Measurements from ENCODE around the gene PNKD.

Gene PNKD

DNA sequence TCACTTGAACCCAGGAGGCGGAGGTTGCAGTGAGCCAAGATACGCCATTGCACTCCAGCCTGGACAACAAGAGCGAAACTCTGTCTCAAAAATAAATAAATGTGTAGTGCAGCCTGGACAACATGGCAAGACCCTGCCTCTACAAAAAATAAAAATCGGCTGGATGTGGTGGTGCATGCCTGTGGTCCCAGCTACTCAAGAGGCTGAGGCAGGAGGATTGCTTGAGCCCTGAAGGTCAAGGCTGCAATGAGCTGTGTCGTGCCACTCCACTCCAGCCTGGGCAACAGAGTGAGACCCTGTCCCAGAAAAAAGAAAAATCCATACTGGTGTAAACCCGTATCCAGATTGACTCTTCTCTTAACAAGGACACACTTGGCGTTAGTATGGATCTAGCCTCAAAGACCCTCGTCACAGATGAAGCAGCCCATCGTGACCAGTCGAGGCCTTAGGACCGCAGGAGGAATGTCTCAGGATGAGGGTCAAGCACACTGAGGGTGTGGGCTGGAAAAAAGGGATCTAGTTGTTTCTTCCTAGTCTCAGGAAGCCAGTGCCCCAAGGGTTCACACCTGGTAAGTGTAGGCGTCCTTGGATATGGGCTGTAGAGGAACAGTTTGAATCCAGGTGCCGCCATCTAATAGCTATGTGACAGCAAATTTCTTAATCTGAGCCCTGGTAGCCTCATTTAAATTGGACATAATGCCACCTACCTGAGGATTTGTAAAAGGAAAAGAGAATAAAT, 13.5 kb upstream of the PNKD start:
- Histone ChIP-seq H3K36me3 (ENCODE audit: control insufficient read depth, insufficient read depth, low read length) (peaks cover 44% of the 10 kb centered on the region), H3K4me3 (ENCODE audit: low read depth, low read length) (no peak overlapping the region), H3K27me3 (ENCODE audit: control insufficient read depth, insufficient read depth, low read length) (no peaks in the 10 kb centered on the region), H3K4me1 (ENCODE audit: control insufficient read depth, insufficient read depth, low read length) (peaks cover 18% of the 10 kb centered on the region), H3K9ac (ENCODE audit: low read depth, low read length) (no peak overlapping the region), H3K9me3 (ENCODE audit: control insufficient read depth, insufficient read depth, low read length) (no peaks in the 10 kb centered on the region), H3K27ac (ENCODE audit: low read depth, low read length) (no peak overlapping the region)

DNA sequence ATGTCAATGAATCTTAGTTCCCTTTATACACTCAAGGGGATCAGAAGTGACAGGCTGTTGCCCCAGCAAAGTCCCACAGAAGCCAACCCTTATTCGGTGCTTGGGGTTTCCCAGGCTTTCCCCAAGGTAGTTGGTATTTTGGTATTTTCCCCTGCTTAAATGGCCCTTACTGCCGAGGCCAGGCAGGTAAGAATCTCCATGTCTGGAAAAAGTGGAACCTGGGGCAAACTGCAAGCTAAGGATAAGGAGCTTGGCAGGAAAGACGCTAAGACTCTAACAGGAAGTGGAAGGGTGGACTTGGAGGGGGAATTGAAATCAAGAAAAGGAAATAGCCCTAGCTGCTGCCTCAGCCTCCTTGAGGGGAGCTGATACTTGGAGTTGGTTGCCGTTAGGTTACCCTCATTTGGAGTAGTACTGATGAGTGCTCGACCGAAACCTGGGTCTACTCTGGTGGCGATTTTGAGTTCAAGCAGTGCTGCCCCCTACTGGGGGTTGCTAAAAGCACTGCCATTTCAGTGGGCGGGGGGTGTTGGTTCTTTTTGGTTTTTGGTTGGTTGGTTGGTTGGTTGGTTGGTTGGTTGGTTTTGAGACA, 12.8 kb upstream of the PNKD start:
- Histone ChIP-seq H3K4me1 (ENCODE audit: control insufficient read depth, insufficient read depth, low read length) (peaks cover 19% of the 10 kb centered on the region), H3K4me3 (ENCODE audit: low read depth, low read length) (no peak overlapping the region), H3K9ac (ENCODE audit: low read depth, low read length) (no peak overlapping the region), H3K9me3 (ENCODE audit: control insufficient read depth, insufficient read depth, low read length) (no peaks in the 10 kb centered on the region), H3K27me3 (ENCODE audit: control insufficient read depth, insufficient read depth, low read length) (no peaks in the 10 kb centered on the region), H3K36me3 (ENCODE audit: control insufficient read depth, insufficient read depth, low read length) (peaks cover 37% of the 10 kb centered on the region), H3K27ac (ENCODE audit: low read depth, low read length) (peak overlapping the region; percentile 27)

DNA sequence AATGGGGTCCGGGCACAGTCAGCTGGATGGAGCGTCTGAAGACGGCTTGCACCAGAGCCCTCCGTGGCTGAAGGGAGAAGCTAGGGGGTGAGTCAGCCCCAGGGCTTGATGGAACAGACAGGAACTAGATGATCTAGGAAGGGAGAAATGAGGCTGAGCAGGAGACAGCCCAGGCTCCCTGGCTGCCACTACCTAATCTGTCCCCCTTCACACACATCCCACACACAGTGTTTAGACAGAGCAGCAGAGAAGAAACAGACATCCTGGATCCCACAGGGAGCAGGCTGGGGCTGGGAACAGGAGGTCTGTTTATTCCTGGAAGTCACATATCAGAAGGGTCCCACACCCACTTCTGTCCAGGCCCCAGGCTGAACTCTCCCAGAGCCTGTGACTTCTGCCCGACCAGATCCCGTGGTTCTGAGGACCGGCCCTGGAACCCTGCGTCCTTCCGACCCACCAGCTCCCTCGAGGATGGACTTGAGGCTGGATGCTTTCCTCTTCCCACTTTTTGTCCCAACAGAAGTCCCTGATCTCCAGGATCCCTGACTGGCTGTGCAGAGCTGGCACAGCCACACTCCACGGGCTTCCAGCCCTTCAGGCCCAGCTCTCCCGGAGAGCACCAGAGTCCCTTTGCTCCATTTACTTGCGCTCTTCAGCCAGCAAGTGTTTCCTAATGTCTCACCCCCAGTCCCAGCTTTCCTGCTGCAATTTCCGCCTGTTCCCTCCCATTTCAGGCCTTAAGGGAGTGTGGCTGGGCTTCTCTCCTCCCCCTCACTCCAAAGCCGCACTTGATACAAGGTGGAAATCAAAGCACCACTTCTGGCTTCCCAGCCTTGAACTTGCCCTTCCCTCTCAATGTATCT, 11.0 kb upstream of the PNKD start:
- peaks cover 31% of the 10 kb centered on the region for H3K36me3 ChIP-seq (ENCODE audit: control insufficient read depth, insufficient read depth, low read length)
- H3K27me3 ChIP-seq (ENCODE audit: control insufficient read depth, insufficient read depth, low read length), result no peaks in the 10 kb centered on the region
- peak overlapping the region; percentile 1 for H3K27ac ChIP-seq (ENCODE audit: low read depth, low read length)
- H3K4me1 ChIP-seq (ENCODE audit: control insufficient read depth, insufficient read depth, low read length), result peaks cover 19% of the 10 kb centered on the region
- H3K9me3 ChIP-seq (ENCODE audit: control insufficient read depth, insufficient read depth, low read length), result no peaks in the 10 kb centered on the region
- no peak overlapping the region for H3K4me3 ChIP-seq (ENCODE audit: low read depth, low read length)
- H3K9ac ChIP-seq (ENCODE audit: low read depth, low read length), result no peak overlapping the region

DNA sequence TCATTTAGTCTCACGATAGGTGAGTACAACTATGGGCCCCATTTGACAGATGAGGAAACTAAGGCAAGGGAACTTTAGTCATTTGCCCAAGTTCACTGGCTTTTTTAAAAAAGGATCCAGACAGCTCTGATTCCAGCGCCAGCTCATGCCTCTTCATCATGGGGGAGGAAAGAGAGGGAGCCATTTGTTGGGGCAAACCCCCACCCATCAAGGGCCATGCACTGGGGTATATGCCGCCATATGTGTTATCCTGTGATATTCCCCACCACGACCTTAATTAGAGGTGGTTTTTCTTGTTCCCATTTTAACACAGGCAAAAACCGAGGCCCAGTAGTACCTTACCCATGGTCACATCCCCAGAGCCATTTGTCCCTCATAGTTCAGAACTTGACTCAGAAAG, 10.2 kb upstream of the PNKD start:
- Histone ChIP-seq H3K4me1 (ENCODE audit: control insufficient read depth, insufficient read depth, low read length) (peaks cover 19% of the 10 kb centered on the region), H3K9ac (ENCODE audit: low read depth, low read length) (no peak overlapping the region), H3K4me3 (ENCODE audit: low read depth, low read length) (no peak overlapping the region), H3K9me3 (ENCODE audit: control insufficient read depth, insufficient read depth, low read length) (no peaks in the 10 kb centered on the region), H3K27me3 (ENCODE audit: control insufficient read depth, insufficient read depth, low read length) (no peaks in the 10 kb centered on the region), H3K36me3 (ENCODE audit: control insufficient read depth, insufficient read depth, low read length) (peaks cover 31% of the 10 kb centered on the region), H3K27ac (ENCODE audit: low read depth, low read length) (peak overlapping the region; percentile 63)

DNA sequence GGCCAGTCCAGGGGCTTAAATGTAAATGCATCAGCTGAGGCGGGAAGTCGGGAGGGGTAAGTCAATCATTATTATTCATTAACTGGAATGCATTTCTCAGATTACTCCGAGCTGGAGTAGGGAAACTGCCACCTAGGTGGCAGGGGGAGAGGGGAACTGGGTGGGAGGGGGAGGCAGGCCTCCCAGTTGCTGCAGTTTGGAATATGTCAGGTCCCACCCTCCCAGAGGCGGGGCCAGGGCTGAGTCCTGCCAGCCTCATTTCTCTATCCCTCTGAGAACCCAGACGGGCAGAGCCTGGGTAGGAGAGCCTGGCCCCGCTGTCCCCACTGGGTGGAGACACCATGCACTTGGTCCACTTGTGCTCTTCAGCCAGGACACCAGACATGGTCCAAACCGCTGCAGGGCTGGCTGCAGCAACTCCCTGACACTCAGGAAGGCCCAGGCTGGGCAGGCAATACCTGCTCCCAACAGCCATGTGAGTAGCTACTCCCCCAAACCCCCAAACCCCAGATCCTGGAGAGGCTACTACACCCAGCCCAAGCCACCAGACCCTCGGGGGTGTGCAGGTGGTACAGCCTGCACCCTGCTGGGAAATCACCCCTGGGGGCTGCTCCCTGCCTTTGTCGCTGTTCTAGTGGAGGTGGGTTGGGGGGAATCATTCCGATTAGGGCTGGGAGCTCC, 9.4 kb upstream of the PNKD start, which contains the start of gene GPBAR1:
Gene GPBAR1 (plus strand): TSS at position 274 of the 681 bp plus-strand sequence. CDS start 1,710 bp downstream, outside the sequence.
- Histone ChIP-seq H3K36me3 (ENCODE audit: control insufficient read depth, insufficient read depth, low read length) (peaks cover 30% of the 10 kb centered on the region), H3K9ac (ENCODE audit: low read depth, low read length) (no peak within 1 kb of the TSS), H3K4me3 (ENCODE audit: low read depth, low read length) (no peak within 1 kb of the TSS), H3K27ac (ENCODE audit: low read depth, low read length) (peak within 1 kb of the TSS; percentile 63), H3K4me1 (ENCODE audit: control insufficient read depth, insufficient read depth, low read length) (peaks cover 19% of the 10 kb centered on the region), H3K27me3 (ENCODE audit: control insufficient read depth, insufficient read depth, low read length) (no peaks in the 10 kb centered on the region), H3K9me3 (ENCODE audit: control insufficient read depth, insufficient read depth, low read length) (no peaks in the 10 kb centered on the region)

DNA sequence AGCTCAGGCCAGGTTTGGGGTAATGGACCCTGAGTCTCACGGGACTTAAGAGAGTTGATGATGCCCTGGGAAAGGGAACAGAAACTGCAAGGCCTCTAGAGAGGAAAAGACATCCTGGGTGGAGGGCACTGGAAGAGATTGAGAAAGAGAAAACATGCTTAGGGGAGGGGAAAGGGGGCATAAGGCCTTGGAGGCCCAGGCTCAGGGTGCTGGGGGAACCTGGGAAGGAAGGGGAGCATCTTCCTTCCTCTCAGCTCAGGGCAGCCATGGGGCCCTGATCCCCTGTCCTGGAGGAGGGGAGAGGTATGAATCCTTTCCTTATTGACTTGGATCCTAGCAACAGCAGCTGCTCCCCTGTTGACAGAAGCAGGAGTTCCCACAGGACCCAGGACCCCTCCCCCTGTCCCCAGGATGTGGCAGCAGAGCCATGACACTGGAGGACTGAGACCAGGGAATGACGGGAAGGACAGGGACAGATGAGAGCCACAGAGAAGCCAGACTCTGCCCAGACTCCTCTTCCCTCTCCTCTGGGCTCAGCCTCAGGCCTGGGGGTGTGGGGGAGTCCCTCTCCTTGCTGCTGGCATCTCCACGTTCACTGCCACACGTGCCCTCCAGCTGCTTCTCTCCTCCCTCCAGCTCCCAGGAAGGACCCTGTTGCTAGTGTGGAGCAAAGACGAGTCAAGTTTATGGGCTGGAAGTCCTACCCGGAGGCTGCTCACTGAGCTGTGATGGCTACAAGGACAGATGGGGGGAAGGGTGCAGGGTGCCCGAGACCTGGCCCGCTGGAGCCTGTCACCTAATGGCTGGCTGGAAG, 8.7 kb upstream of the PNKD start:
- Histone ChIP-seq H3K4me3 (ENCODE audit: low read depth, low read length) (no peak overlapping the region), H3K27ac (ENCODE audit: low read depth, low read length) (peak overlapping the region; percentile 51), H3K9me3 (ENCODE audit: control insufficient read depth, insufficient read depth, low read length) (no peaks in the 10 kb centered on the region), H3K4me1 (ENCODE audit: control insufficient read depth, insufficient read depth, low read length) (peaks cover 19% of the 10 kb centered on the region), H3K9ac (ENCODE audit: low read depth, low read length) (no peak overlapping the region), H3K27me3 (ENCODE audit: control insufficient read depth, insufficient read depth, low read length) (no peaks in the 10 kb centered on the region), H3K36me3 (ENCODE audit: control insufficient read depth, insufficient read depth, low read length) (peaks cover 34% of the 10 kb centered on the region)

DNA sequence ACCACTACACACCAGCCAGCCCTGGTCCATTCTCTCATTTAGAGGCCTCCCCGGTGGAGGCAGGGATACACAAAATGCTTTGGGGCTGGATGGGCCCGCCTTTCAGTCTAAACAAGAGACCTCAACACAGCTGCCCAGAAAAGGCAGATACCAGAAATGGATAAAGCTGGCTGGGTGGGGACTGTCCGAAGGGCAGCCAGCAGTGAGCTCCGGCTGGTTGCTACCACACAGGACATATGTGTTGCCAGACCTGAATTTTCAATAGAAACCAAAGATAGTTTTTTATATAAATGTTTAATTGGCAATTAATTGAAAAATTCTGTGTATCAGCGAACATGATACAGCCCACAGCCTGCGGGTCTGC, 8.1 kb upstream of the PNKD start:
- peaks cover 40% of the 10 kb centered on the region for H3K36me3 ChIP-seq (ENCODE audit: control insufficient read depth, insufficient read depth, low read length)
- H3K27ac ChIP-seq (ENCODE audit: low read depth, low read length), result no peak overlapping the region
- peaks cover 18% of the 10 kb centered on the region for H3K4me1 ChIP-seq (ENCODE audit: control insufficient read depth, insufficient read depth, low read length)
- H3K27me3 ChIP-seq (ENCODE audit: control insufficient read depth, insufficient read depth, low read length), result no peaks in the 10 kb centered on the region
- H3K4me3 ChIP-seq (ENCODE audit: low read depth, low read length), result no peak overlapping the region
- H3K9ac ChIP-seq (ENCODE audit: low read depth, low read length), result no peak overlapping the region
- H3K9me3 ChIP-seq (ENCODE audit: control insufficient read depth, insufficient read depth, low read length), result no peaks in the 10 kb centered on the region

DNA sequence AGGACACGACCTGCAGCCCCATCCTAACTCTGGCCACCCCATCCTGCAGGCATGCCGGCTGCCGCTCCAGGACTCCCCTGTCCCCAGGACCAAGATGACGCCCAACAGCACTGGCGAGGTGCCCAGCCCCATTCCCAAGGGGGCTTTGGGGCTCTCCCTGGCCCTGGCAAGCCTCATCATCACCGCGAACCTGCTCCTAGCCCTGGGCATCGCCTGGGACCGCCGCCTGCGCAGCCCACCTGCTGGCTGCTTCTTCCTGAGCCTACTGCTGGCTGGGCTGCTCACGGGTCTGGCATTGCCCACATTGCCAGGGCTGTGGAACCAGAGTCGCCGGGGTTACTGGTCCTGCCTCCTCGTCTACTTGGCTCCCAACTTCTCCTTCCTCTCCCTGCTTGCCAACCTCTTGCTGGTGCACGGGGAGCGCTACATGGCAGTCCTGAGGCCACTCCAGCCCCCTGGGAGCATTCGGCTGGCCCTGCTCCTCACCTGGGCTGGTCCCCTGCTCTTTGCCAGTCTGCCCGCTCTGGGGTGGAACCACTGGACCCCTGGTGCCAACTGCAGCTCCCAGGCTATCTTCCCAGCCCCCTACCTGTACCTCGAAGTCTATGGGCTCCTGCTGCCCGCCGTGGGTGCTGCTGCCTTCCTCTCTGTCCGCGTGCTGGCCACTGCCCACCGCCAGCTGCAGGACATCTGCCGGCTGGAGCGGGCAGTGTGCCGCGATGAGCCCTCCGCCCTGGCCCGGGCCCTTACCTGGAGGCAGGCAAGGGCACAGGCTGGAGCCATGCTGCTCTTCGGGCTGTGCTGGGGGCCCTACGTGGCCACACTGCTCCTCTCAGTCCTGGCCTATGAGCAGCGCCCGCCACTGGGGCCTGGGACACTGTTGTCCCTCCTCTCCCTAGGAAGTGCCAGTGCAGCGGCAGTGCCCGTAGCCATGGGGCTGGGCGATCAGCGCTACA, 7.4 kb upstream of the PNKD start:
- Histone ChIP-seq H3K4me3 (ENCODE audit: low read depth, low read length) (no peak overlapping the region), H3K27me3 (ENCODE audit: control insufficient read depth, insufficient read depth, low read length) (no peaks in the 10 kb centered on the region), H3K27ac (ENCODE audit: low read depth, low read length) (no peak overlapping the region), H3K4me1 (ENCODE audit: control insufficient read depth, insufficient read depth, low read length) (peaks cover 14% of the 10 kb centered on the region), H3K36me3 (ENCODE audit: control insufficient read depth, insufficient read depth, low read length) (peaks cover 45% of the 10 kb centered on the region), H3K9ac (ENCODE audit: low read depth, low read length) (no peak overlapping the region), H3K9me3 (ENCODE audit: control insufficient read depth, insufficient read depth, low read length) (no peaks in the 10 kb centered on the region)

DNA sequence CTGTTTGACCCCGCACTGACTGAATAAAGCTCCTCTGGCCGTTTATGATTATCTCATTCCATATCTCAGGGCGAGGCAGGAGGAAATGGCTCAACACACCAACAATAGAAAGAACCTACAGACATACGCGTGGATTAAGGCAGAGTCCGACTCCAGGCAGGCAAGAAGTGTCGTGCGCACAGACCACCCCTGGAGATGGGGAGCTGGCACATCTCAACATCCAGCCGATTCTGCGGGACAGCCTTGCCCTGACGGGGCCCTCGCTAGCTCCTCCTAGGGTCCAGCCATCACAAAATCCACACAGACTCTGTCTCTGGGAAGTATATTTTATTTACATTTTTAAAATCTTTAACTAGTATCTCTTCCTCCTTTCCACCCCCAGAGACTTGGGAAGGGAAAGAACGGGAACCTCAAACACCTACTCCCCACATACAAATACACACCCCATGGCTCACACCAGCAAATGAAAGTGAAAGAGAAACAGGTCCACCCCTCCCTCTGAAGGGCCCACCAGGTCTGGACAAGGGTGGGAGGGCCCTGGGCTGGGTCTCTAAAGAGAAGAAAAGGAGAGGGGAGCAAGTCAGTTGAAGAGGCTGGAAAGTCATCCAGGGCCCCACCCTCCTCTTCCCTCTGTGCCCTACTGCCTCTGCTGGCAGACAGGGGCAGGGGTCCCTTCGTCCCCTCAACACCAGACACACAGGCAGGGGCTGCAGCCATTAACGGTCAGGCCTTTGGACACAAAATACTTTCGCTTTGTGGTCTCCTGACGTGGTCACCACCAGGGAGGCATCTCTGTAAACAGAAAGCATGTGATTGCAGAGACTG, 6.3 kb upstream of the PNKD start:
- Histone ChIP-seq H3K36me3 (ENCODE audit: control insufficient read depth, insufficient read depth, low read length) (peaks cover 45% of the 10 kb centered on the region), H3K27me3 (ENCODE audit: control insufficient read depth, insufficient read depth, low read length) (no peaks in the 10 kb centered on the region), H3K4me1 (ENCODE audit: control insufficient read depth, insufficient read depth, low read length) (peaks cover 14% of the 10 kb centered on the region), H3K9ac (ENCODE audit: low read depth, low read length) (no peak overlapping the region), H3K27ac (ENCODE audit: low read depth, low read length) (no peak overlapping the region), H3K9me3 (ENCODE audit: control insufficient read depth, insufficient read depth, low read length) (no peaks in the 10 kb centered on the region), H3K4me3 (ENCODE audit: low read depth, low read length) (no peak overlapping the region)
